Measurements from ENCODE around the gene ZBTB43.

The ZBTB43 gene

GRCh38 chr9:126857261-126857960 lies 52.6 kb downstream of the ZBTB43 start:
- no peak for DNase-seq (ENCODE audit: low read depth, low spot score)

GRCh38 chr9:126859111-126859510 lies 54.3 kb downstream of the ZBTB43 start:
- no peak for DNase-seq (ENCODE audit: low read depth, low spot score)

- DNase-seq (ENCODE audit: low read depth, low spot score), result no peak
Observed at GRCh38 chr9:126860077-126860756, 55.4 kb downstream of the ZBTB43 start, which contains the start of gene ZBTB34. ZBTB34 (plus strand) TSS chr9:126860639; CDS start chr9:126879400, 18,761 bp downstream.

- no peak for DNase-seq (ENCODE audit: low read depth, low spot score)
Observed at GRCh38 chr9:126860757-126861466, 56.1 kb downstream of the ZBTB43 start.

GRCh38 chr9:126861707-126862103 lies 56.9 kb downstream of the ZBTB43 start:
- DNase-seq (ENCODE audit: low read depth, low spot score), result no peak

DNA sequence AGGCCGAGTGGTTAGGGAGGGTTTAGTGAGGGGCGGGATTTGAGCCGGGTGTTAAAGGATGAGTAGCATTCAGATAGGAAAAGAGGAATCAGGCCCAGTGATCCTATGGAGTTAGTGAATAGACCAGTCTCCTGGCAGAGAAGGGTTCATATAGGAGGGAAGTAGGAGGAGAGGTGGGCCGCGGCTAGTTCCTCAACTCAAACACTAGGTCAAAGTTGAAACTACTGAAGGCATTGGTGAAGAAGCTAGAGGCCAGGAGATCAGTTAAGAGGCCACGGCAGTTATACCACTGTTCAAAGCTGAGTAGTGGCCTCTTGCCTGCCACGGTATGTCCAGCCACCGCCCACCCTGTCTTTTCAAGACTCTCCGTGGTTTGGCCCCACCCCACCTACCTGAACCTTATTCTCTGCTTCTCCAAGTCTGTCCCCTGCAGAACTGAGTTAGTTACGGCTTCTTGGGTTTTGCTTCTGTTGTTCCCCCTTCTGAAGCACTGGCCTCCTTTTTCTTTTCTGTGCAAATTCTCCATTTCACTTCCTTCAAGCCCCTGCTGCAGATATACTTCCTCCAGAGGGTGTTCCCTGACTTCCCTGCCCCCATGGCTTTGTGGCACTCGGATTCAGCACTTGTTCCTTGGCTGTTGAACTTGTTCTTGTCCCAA lies 57.4 kb downstream of the ZBTB43 start:
- no peak for DNase-seq (ENCODE audit: low read depth, low spot score)

GRCh38 chr9:126864771-126865170 lies 59.9 kb downstream of the ZBTB43 start:
- no peak for DNase-seq (ENCODE audit: low read depth, low spot score)

GRCh38 chr9:126869368-126869767 lies 64.5 kb downstream of the ZBTB43 start:
- no peak for DNase-seq (ENCODE audit: low read depth, low spot score)

- DNase-seq (ENCODE audit: low read depth, low spot score), result no peak
Observed at GRCh38 chr9:126872516-126872915, 67.7 kb downstream of the ZBTB43 start.

DNA sequence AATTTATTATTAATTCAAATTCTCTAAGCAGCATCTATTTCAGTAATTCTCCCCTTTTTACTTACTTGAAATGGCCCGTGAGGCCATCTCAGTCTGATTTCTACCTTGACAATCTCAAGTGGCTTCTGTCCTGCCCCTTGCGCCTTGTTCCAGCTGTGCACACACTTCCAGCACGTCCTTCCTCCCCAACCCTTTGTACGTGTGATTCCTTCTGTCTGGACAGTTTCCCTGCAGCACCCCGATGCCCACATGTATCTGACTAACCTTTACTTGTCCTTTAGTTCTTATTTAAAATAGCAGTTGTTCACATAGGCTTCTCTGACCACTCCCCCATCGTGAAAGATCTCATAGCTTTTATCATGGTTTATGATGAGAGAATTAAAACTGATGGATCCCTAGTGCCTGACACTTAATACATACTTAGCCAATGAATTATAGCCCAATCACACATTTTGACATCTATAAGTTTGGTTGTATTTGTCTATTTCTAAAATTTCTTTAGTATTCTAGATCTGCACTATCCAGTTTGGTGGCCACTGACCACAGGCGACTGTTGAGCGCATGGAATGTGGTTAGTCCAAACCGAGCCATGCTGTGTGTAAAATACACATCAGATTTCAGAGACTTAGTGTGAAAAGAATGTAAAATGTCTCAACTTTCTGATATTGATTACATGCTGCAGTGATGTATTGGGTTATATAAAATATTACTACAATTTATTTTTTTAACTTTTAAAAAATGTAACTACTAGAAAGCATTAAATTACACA lies 69.9 kb downstream of the ZBTB43 start:
- DNase-seq (ENCODE audit: low read depth, low spot score), result no peak

- DNase-seq (ENCODE audit: low read depth, low spot score), result no peak
Observed at GRCh38 chr9:126875756-126876510, 71.1 kb downstream of the ZBTB43 start.

DNA sequence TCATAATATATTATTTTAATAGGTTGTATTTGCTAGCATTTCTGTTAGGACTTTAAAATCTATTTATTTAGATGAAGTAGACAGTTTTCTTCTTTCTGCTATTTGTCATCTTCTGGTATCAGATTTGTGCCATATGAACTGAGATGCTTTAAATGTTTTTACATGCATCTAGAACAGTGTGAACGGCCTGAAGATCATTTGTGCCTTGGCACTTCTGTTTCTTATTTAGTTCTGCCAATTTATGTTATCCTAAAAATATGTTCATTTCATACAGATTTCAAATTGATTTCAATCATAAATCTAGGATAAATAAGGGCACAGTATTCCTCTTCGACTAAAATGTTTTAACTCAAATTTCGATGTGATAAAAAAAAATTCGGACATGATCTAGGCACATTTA lies 71.7 kb downstream of the ZBTB43 start:
- DNase-seq (ENCODE audit: low read depth, low spot score), result no peak

GRCh38 chr9:126877418-126877817 lies 72.6 kb downstream of the ZBTB43 start:
- no peak for DNase-seq (ENCODE audit: low read depth, low spot score)

- DNase-seq (ENCODE audit: low read depth, low spot score), result no peak
Observed at GRCh38 chr9:126879288-126879687, 74.4 kb downstream of the ZBTB43 start.

GRCh38 chr9:126880226-126880946 lies 75.5 kb downstream of the ZBTB43 start:
- no peak for DNase-seq (ENCODE audit: low read depth, low spot score)

DNA sequence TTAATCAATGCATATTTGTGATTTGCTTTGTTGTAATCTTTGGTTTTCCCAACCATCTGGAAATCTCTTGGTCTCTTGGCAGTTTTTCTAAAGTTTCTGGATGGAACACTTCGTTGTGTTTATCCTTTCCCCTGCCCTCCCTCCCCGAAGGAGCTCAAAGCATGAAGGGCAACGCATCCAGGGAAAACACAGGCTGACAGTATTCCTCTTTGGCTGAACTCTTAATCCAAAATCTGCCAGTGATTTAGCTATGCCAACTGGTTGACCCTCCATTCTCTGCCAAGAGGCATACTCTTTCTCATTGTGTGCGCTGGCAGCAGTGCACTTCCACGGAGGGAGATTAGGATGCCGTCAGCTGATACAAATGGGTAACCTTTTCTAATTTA lies 76.1 kb downstream of the ZBTB43 start:
- DNase-seq (ENCODE audit: low read depth, low spot score), result no peak

GRCh38 chr9:126882746-126883145 lies 77.9 kb downstream of the ZBTB43 start:
- no peak for DNase-seq (ENCODE audit: low read depth, low spot score)

- DNase-seq (ENCODE audit: low read depth, low spot score), result no peak
Observed at GRCh38 chr9:126883636-126884035, 78.8 kb downstream of the ZBTB43 start.

- DNase-seq (ENCODE audit: low read depth, low spot score), result no peak
Observed at GRCh38 chr9:126885131-126885641, 80.3 kb downstream of the ZBTB43 start.
